Nephron (organoid): ENCODE data around the gene NCKIPSD.

ENCODE experiments used
- H3K27ac Mint-ChIP-seq, 3 experiments: 2 replicates each; pipeline ENCODE4 v1.8.0; 2020; ENCODE audit warnings: mixed read lengths in 3 of 3, mild to moderate bottlenecking in 2 of 3, moderate library complexity in 1 of 3
- H3K27me3 Mint-ChIP-seq: 2 replicates; pipeline ENCODE4 v1.8.0; 2021; ENCODE audit warnings: low read depth, mild to moderate bottlenecking, moderate library complexity, mixed read lengths
- H3K36me3 Mint-ChIP-seq: 2 replicates; pipeline ENCODE4 v1.8.0; 2020; ENCODE audit warnings: low read depth, mixed read lengths
- H3K4me1 Mint-ChIP-seq: 2 replicates; pipeline ENCODE4 v1.8.0; 2020; ENCODE audit warnings: mixed read lengths
- H3K4me3 Mint-ChIP-seq, 3 experiments: 2 replicates each; pipeline ENCODE4 v1.8.0; 2020; ENCODE audit warnings: mild to moderate bottlenecking in 3 of 3, mixed read lengths in 3 of 3, moderate library complexity in 2 of 3
- H3K9me3 Mint-ChIP-seq: 2 replicates; pipeline ENCODE4 v1.8.0; 2020; ENCODE audit warnings: mixed read lengths
- CTCF ChIP-seq, 3 experiments: fragments of 200-600 bp; sonication (generic); IDR thresholded peaks; one replicate each; pipeline ENCODE4 v1.5.0; 2021; ENCODE audit warnings: antibody characterized with exemption in 3 of 3; ENCODE audit not compliant: unreplicated experiment in 3 of 3

The NCKIPSD gene

GRCh38 chr3:48630407-48630806 lies 55.3 kb downstream of the NCKIPSD start:
- Mint-ChIP-seq H3K4me3 (no peak overlapping the region), H3K27ac (no peak overlapping the region), H3K27me3 (no peaks in the 10 kb centered on the region), H3K4me1 (no peaks in the 10 kb centered on the region), H3K9me3 (no peaks in the 10 kb centered on the region), H3K36me3 (peaks cover 23% of the 10 kb centered on the region)
- TF ChIP-seq CTCF (IDR thresholded peaks at IDR 0.05; ENCODE audit: unreplicated experiment in 3 of 3), result no peak

DNA sequence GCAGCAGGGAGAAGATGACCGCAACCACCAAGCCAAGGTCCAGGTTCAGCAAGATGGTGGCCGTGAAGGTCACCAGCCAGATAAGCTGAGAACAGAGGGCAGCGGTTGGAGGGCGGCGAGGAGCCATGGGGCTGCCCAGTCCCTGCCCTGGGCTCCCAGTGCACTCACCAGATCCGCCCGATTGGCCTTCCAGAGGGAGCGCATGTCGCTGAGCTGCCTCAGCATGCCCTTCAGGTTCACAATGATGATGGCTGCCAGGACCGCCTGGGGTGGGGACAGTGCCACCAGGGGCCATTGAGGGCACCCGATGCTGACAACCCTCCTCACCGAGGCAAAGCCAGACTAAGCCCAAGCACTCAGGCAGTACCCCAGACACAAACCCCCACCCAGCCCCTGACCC lies 55.8 kb downstream of the NCKIPSD start:
- no peaks in the 10 kb centered on the region for H3K4me1 Mint-ChIP-seq
- no peaks in the 10 kb centered on the region for H3K27me3 Mint-ChIP-seq
- no peak overlapping the region for H3K4me3 Mint-ChIP-seq
- peaks cover 24% of the 10 kb centered on the region for H3K36me3 Mint-ChIP-seq
- TF ChIP-seq CTCF (IDR thresholded peaks at IDR 0.05; ENCODE audit: unreplicated experiment in 3 of 3), result no peak
- H3K27ac Mint-ChIP-seq, result no peak overlapping the region
- no peaks in the 10 kb centered on the region for H3K9me3 Mint-ChIP-seq

- Mint-ChIP-seq H3K27me3 (peaks cover 4% of the 10 kb centered on the region), H3K9me3 (no peaks in the 10 kb centered on the region), H3K27ac (no peak overlapping the region), H3K4me1 (no peaks in the 10 kb centered on the region), H3K4me3 (no peak overlapping the region), H3K36me3 (peaks cover 31% of the 10 kb centered on the region)
- TF ChIP-seq CTCF (IDR thresholded peaks at IDR 0.05; ENCODE audit: unreplicated experiment in 3 of 3), result no peak
Measured at GRCh38 chr3:48628277-48629017, 57.3 kb downstream of the NCKIPSD start.

DNA sequence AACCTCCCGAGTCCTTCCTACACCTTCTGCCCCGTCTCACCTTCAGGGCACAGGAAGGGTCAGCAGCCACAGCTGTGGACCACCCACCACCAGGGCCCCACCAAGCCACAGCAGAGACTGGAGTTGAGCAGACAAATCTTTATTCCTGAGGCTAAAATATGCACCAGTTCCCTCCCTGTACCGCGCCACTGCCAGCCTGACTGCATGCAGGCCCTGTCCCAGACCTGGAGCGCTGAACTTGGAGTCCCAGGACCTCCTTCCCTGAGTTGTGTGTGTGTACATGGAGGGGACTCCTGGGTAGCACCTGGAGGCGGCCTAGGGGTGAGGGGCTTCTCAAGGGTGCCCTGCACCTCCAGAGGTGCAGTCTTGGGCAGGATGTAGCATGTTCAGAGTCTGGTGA lies 60.1 kb downstream of the NCKIPSD start:
- Mint-ChIP-seq H3K36me3 (peaks cover 27% of the 10 kb centered on the region), H3K4me3 (no peak overlapping the region), H3K27ac (no peak overlapping the region), H3K4me1 (no peaks in the 10 kb centered on the region), H3K9me3 (no peaks in the 10 kb centered on the region), H3K27me3 (peaks cover 4% of the 10 kb centered on the region)
- no peak for TF ChIP-seq CTCF (IDR thresholded peaks at IDR 0.05; ENCODE audit: unreplicated experiment in 3 of 3)

DNA sequence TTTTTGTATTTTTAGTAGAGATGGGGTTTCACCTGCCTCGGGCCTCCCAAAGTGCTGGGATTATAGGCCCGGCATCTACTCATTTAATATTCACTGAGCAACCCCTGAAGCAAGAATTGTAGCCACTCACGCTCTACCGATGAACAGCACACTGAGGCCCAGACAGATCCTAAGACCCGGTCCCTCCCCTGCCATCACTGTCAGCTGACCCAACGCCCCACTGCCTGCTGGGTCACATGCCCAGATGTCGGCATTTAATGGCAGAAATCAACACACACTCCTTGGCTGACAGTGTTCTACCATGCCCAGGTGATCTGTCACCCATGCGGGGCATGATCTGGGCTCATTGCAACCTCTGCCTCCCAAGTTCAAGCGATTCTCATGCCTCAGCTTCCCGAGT lies 60.9 kb downstream of the NCKIPSD start:
- H3K4me3 Mint-ChIP-seq, result no peak overlapping the region
- no peaks in the 10 kb centered on the region for H3K9me3 Mint-ChIP-seq
- peaks cover 27% of the 10 kb centered on the region for H3K36me3 Mint-ChIP-seq
- H3K4me1 Mint-ChIP-seq, result no peaks in the 10 kb centered on the region
- H3K27me3 Mint-ChIP-seq, result peaks cover 4% of the 10 kb centered on the region
- H3K27ac Mint-ChIP-seq, result no peak overlapping the region
- no peak for TF ChIP-seq CTCF (IDR thresholded peaks at IDR 0.05; ENCODE audit: unreplicated experiment in 3 of 3)
